CMK (cell line): ENCODE results near the gene TK2.
"Not testable (repeated sequence)": the region's sequence is repeated elsewhere in the genome, so short reads cannot be mapped to it uniquely, and the experiment has no call there.

Source experiments
- DNase-seq: peaks from one replicate; pipeline ENCODE4 v3.0.0-alpha.2; 2010; ENCODE audit warnings: low read depth

Gene TK2

GRCh38 chr16:66519482-66520373 is 30.2 kb downstream of the TK2 start:
- no peak for DNase-seq

GRCh38 chr16:66517586-66518263 is 32.2 kb downstream of the TK2 start:
- DNase-seq: no peak

- peak; percentile 97 for DNase-seq
Observed at GRCh38 chr16:66516808-66517585, 32.9 kb downstream of the TK2 start.

GRCh38 chr16:66516509-66516807 is 33.5 kb downstream of the TK2 start:
- DNase-seq: no peak

GRCh38 chr16:66515596-66516508 is 34.1 kb downstream of the TK2 start:
- DNase-seq: no peak

- DNase-seq: not testable (repeated sequence)
Observed at GRCh38 chr16:66514980-66515595, 34.8 kb downstream of the TK2 start.

GRCh38 chr16:66514391-66514790 is 35.5 kb downstream of the TK2 start:
- DNase-seq: not testable (repeated sequence)

GRCh38 chr16:66513111-66513723 is 36.7 kb downstream of the TK2 start:
- no peak for DNase-seq

- DNase-seq: no peak
Observed at GRCh38 chr16:66512272-66513110, 37.4 kb downstream of the TK2 start.

- DNase-seq: no peak
Observed at GRCh38 chr16:66511602-66512271, 38.2 kb downstream of the TK2 start.

- DNase-seq: no peak
Observed at GRCh38 chr16:66510711-66511601, 39.0 kb downstream of the TK2 start.

GRCh38 chr16:66510298-66510697 is 39.6 kb downstream of the TK2 start:
- DNase-seq: no peak

GRCh38 chr16:66509576-66509975 is 40.3 kb downstream of the TK2 start:
- no peak for DNase-seq

GRCh38 chr16:66508914-66509496 is 40.9 kb downstream of the TK2 start:
- DNase-seq: no peak

GRCh38 chr16:66508248-66508913 is 41.5 kb downstream of the TK2 start:
- DNase-seq: no peak

GRCh38 chr16:66507731-66508239 is 42.1 kb downstream of the TK2 start:
- DNase-seq: no peak

GRCh38 chr16:66503612-66504011 is 46.3 kb downstream of the TK2 start:
- DNase-seq: no peak
